Measurements from ENCODE around the gene ITGAV. TPM values are rescaled to one million over a fixed set of nuclear protein-coding genes. Genes with fewer than 3 reads are reported as not detected.

The ITGAV gene
- polyA plus RNA-seq, 12 donors, result 26.8 to 54.0 (median 33.8) TPM; not detected in 1

GRCh38 chr2:186709529-186710450 lies 119.9 kb downstream of the ITGAV start:
- DNase-seq, result no peak

- DNase-seq, result peak; percentile 43
Measured at GRCh38 chr2:186713691-186714090, 123.8 kb downstream of the ITGAV start.

GRCh38 chr2:186714611-186715010 lies 124.8 kb downstream of the ITGAV start:
- no peak for DNase-seq

- no peak for DNase-seq
Measured at GRCh38 chr2:186716004-186716403, 126.1 kb downstream of the ITGAV start.

- no peak for DNase-seq
Measured at GRCh38 chr2:186716899-186717298, 127.0 kb downstream of the ITGAV start.

- no peak for DNase-seq
Measured at GRCh38 chr2:186717320-186718007, 127.6 kb downstream of the ITGAV start.

GRCh38 chr2:186718122-186718521 lies 128.3 kb downstream of the ITGAV start:
- DNase-seq, result no peak

GRCh38 chr2:186718903-186719302 lies 129.0 kb downstream of the ITGAV start:
- DNase-seq, result no peak

GRCh38 chr2:186721956-186722355 lies 132.1 kb downstream of the ITGAV start:
- DNase-seq, result peak; percentile 71

- DNase-seq, result peak; percentile 44
Measured at GRCh38 chr2:186724736-186725135, 134.9 kb downstream of the ITGAV start.

GRCh38 chr2:186725783-186726182 lies 135.9 kb downstream of the ITGAV start:
- DNase-seq, result no peak

GRCh38 chr2:186726938-186727337 lies 137.1 kb downstream of the ITGAV start:
- DNase-seq, result no peak

GRCh38 chr2:186728631-186729030 lies 138.8 kb downstream of the ITGAV start:
- no peak for DNase-seq

Other genes with a start within 250 kb of the ITGAV start
- 100 to 1,000 TPM in 1 of 12 donors, 10 to 100 TPM in 10, not detected in 1; 60.8 to 169 (median 87.1) TPM for gene ZC3H15, start 103.8 kb upstream of the ITGAV start, polyA plus RNA-seq (ENCODE audit: insufficient read length in 12 of 12)
- 10 to 100 TPM in 11 of 12 donors, not detected in 1; 13.5 to 27.2 (median 19.4) TPM for gene FAM171B, start 104.0 kb downstream of the ITGAV start, polyA plus RNA-seq (ENCODE audit: insufficient read length in 12 of 12)